T-helper 1 cell treated with Interleukin-12 subunit alpha and Interleukin-12 subunit beta and Interleukin-4 antibody, amounts not matched to agents 30 μg/mL and 1 μg/mL, for 36 hours (primary cell): ENCODE data around the gene SRBD1.

Experiments
- H3K27ac Mint-ChIP-seq: one replicate; pipeline ENCODE4 v1.8.0; 2021; ENCODE audit warnings: mild to moderate bottlenecking, mixed read lengths
- H3K27me3 Mint-ChIP-seq: one replicate; pipeline ENCODE4 v1.8.0; 2021; ENCODE audit warnings: low read depth, mixed read lengths
- H3K36me3 Mint-ChIP-seq: one replicate; pipeline ENCODE4 v1.8.0; 2021; ENCODE audit warnings: low read depth, mixed read lengths
- H3K4me1 Mint-ChIP-seq: one replicate; pipeline ENCODE4 v1.8.0; 2021; ENCODE audit warnings: low read depth, mixed read lengths
- H3K4me3 Mint-ChIP-seq: one replicate; pipeline ENCODE4 v1.8.0; 2021; ENCODE audit warnings: mild to moderate bottlenecking, moderate library complexity, mixed read lengths
- H3K9me3 Mint-ChIP-seq: one replicate; pipeline ENCODE4 v1.8.0; 2021; ENCODE audit warnings: mixed read lengths

The SRBD1 gene

GRCh38 chr2:45396671-45397070 is 214.4 kb downstream of the SRBD1 start:
- no peaks in the 10 kb centered on the region for H3K27me3 Mint-ChIP-seq
- no peaks in the 10 kb centered on the region for H3K4me1 Mint-ChIP-seq
- H3K27ac Mint-ChIP-seq: no peak overlapping the region
- H3K36me3 Mint-ChIP-seq: peaks cover 2% of the 10 kb centered on the region
- no peak overlapping the region for H3K4me3 Mint-ChIP-seq
- H3K9me3 Mint-ChIP-seq: no peaks in the 10 kb centered on the region

DNA sequence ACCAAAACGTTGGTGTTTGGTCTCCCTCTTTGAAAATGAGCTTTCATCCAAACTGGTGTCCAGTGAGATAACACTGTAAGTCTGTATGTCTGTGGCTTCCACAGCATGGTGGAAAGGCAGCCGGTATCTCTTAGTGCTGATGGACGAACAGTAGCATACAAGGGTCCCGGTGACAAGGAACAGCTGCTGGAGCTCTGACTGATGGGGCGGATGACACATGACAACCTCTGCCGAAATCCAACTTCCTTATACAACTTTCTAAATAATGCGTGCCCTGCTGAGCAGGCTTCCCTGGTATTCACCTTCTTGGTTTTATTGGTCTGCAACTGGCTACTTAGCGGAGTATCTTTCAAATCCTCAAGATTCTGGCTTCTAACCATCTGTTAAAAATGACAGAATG is 216.2 kb downstream of the SRBD1 start:
- no peak overlapping the region for H3K4me3 Mint-ChIP-seq

GRCh38 chr2:45394216-45394615 is 216.9 kb downstream of the SRBD1 start:
- no peak overlapping the region for H3K4me3 Mint-ChIP-seq

More for the DNA sequence above, 216.2 kb downstream of the SRBD1 start:
- Mint-ChIP-seq H3K4me1 (no peaks in the 10 kb centered on the region), H3K9me3 (no peaks in the 10 kb centered on the region), H3K27ac (no peak overlapping the region), H3K36me3 (no peaks in the 10 kb centered on the region), H3K27me3 (no peaks in the 10 kb centered on the region)

GRCh38 chr2:45391866-45392265 is 219.2 kb downstream of the SRBD1 start:
- Mint-ChIP-seq H3K27ac (no peak overlapping the region), H3K4me1 (no peaks in the 10 kb centered on the region), H3K27me3 (no peaks in the 10 kb centered on the region), H3K36me3 (peaks cover 10% of the 10 kb centered on the region), H3K4me3 (no peak overlapping the region), H3K9me3 (no peaks in the 10 kb centered on the region)

More at GRCh38 chr2:45394216-45394615, 216.9 kb downstream of the SRBD1 start:
- no peak overlapping the region for H3K27ac Mint-ChIP-seq
- H3K4me1 Mint-ChIP-seq: no peaks in the 10 kb centered on the region
- H3K27me3 Mint-ChIP-seq: no peaks in the 10 kb centered on the region
- H3K9me3 Mint-ChIP-seq: no peaks in the 10 kb centered on the region
- H3K36me3 Mint-ChIP-seq: no peaks in the 10 kb centered on the region

DNA sequence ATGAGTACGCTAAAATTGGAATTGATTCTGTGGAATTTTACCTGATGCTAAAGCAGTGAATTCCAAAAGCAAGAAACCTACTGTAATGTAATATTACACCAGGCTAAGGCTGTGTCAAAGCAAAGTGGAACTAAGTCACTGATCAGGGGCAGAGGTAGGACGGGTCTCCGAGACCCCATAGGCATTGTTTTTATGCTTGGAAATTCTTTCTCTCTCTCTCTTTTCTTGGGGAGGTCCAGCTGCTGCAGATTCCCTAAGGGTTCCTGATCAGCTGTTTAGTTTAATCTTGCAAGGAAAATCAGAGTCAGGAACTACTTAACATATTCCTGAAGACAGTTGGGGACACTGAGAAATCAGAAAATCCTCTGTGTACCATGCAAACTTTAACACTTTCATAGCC is 220.2 kb downstream of the SRBD1 start:
- Mint-ChIP-seq H3K4me3 (no peak overlapping the region), H3K27me3 (no peaks in the 10 kb centered on the region), H3K27ac (no peak overlapping the region), H3K36me3 (peaks cover 10% of the 10 kb centered on the region), H3K9me3 (no peaks in the 10 kb centered on the region), H3K4me1 (no peaks in the 10 kb centered on the region)

GRCh38 chr2:45390441-45390840 is 220.6 kb downstream of the SRBD1 start:
- H3K9me3 Mint-ChIP-seq: no peaks in the 10 kb centered on the region
- no peak overlapping the region for H3K4me3 Mint-ChIP-seq
- H3K36me3 Mint-ChIP-seq: peaks cover 10% of the 10 kb centered on the region
- H3K4me1 Mint-ChIP-seq: no peaks in the 10 kb centered on the region
- no peaks in the 10 kb centered on the region for H3K27me3 Mint-ChIP-seq
- no peak overlapping the region for H3K27ac Mint-ChIP-seq

DNA sequence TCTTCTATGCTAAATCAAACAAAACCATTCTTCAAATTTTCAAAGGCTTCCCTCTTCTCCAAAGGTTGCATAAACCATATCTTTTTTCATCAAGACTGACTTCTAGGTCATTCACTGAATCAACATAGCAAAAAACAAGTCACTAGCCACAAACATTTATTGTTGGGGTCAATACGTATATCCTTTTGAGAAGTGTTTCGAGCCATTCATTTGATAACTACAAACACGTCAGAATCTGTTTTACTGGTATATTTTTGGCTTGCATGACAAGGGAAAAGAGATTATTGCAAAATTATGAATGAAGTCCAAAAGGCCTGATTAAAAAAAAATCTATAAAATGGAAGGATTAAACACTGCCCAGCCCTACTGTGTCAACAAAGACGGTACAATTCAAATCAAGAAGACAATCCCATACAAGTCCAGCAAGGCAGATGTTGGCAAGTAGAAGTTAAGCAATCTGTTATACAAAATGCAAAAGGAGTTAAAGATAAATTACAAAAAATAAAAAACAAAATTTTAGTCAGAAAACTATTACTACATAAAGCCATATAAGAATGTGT is 222.4 kb downstream of the SRBD1 start:
- H3K4me1 Mint-ChIP-seq: no peaks in the 10 kb centered on the region
- no peaks in the 10 kb centered on the region for H3K9me3 Mint-ChIP-seq
- peaks cover 10% of the 10 kb centered on the region for H3K36me3 Mint-ChIP-seq
- no peak overlapping the region for H3K4me3 Mint-ChIP-seq
- H3K27ac Mint-ChIP-seq: no peak overlapping the region
- H3K27me3 Mint-ChIP-seq: no peaks in the 10 kb centered on the region

DNA sequence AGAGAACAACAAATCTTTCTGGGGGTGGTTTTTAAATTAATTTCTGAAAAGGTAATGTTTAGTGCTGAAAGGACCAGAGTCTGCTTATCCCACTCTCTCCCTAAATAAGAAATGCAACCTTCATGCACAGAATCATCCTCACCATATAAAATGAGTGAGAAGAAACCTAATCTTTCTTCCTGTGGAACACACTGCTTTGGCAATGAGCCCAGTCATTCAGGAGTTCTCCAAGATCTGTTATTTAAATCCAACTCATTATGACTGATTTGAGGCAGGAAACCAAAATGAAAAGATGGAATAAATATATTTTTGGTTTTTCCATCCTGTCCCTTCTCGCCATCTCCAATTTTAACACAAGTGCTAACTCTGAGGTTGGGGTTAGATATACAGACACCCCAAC is 228.3 kb downstream of the SRBD1 start:
- no peaks in the 10 kb centered on the region for H3K9me3 Mint-ChIP-seq
- H3K36me3 Mint-ChIP-seq: peaks cover 3% of the 10 kb centered on the region
- H3K4me1 Mint-ChIP-seq: no peaks in the 10 kb centered on the region
- no peak overlapping the region for H3K4me3 Mint-ChIP-seq
- H3K27me3 Mint-ChIP-seq: no peaks in the 10 kb centered on the region
- no peak overlapping the region for H3K27ac Mint-ChIP-seq

GRCh38 chr2:45380131-45380836 is 230.8 kb downstream of the SRBD1 start:
- Mint-ChIP-seq H3K9me3 (no peaks in the 10 kb centered on the region), H3K27me3 (no peaks in the 10 kb centered on the region), H3K4me1 (no peaks in the 10 kb centered on the region), H3K27ac (no peak overlapping the region), H3K4me3 (no peak overlapping the region), H3K36me3 (no peaks in the 10 kb centered on the region)

DNA sequence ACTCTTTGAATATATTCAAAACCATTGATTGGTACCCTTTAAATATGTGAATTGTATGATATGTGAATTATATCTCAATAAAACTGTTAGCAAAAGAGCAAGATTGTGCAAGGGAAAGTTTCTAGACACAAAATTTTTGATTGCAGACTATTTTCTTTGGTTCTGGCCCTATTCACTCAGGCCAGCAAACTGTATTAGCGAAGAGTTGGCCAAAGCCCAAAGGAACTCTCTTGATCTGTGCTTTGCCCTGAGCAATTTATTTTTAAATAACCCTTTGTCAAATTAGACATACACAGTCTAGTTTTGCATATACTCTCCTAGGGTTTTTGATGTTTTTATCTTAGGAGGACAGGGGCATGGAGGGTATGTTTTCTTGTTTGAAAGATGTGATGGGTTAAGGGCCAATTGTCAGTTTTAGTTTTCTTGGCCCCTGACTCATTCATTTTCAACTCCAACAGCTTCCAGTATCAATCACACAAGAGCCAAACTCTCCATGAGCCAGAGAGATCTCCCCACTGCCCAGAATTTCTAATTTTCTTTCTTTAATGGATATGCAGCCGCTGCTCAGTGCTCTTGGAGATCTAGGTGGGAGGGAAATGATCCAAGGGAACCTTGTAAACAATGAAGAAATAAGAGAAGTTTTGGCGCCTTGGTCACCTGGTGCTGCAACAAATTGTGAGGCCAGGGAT is 231.5 kb downstream of the SRBD1 start:
- no peak overlapping the region for H3K4me3 Mint-ChIP-seq
- no peak overlapping the region for H3K27ac Mint-ChIP-seq
- H3K27me3 Mint-ChIP-seq: peaks cover 4% of the 10 kb centered on the region
- H3K9me3 Mint-ChIP-seq: no peaks in the 10 kb centered on the region
- H3K36me3 Mint-ChIP-seq: no peaks in the 10 kb centered on the region
- no peaks in the 10 kb centered on the region for H3K4me1 Mint-ChIP-seq

DNA sequence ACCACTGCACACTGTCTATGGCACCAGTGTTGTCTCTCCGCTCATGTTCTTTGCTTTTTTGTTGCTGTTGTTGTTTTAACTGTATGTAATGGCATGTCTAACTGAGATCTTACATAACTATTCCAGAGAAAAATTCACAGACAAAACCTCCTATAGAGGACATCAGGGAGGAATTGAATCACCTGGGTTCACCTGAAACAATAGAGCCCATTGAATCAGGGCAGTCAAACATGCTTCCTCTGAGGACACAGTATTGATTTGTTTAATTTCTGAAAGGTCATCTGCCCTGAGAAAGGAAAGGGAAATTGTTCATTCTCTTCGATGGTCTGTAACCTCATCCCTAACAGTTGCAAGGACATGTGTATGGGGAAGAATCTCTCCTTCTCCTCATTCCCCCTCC is 237.5 kb downstream of the SRBD1 start:
- Mint-ChIP-seq H3K27me3 (peaks cover 4% of the 10 kb centered on the region), H3K4me1 (no peaks in the 10 kb centered on the region), H3K36me3 (no peaks in the 10 kb centered on the region), H3K4me3 (no peak overlapping the region), H3K9me3 (no peaks in the 10 kb centered on the region), H3K27ac (no peak overlapping the region)

GRCh38 chr2:45370369-45370768 is 240.7 kb downstream of the SRBD1 start:
- H3K4me1 Mint-ChIP-seq: no peaks in the 10 kb centered on the region
- no peaks in the 10 kb centered on the region for H3K9me3 Mint-ChIP-seq
- H3K36me3 Mint-ChIP-seq: no peaks in the 10 kb centered on the region
- H3K27ac Mint-ChIP-seq: no peak overlapping the region
- H3K4me3 Mint-ChIP-seq: no peak overlapping the region
- peaks cover 16% of the 10 kb centered on the region for H3K27me3 Mint-ChIP-seq

DNA sequence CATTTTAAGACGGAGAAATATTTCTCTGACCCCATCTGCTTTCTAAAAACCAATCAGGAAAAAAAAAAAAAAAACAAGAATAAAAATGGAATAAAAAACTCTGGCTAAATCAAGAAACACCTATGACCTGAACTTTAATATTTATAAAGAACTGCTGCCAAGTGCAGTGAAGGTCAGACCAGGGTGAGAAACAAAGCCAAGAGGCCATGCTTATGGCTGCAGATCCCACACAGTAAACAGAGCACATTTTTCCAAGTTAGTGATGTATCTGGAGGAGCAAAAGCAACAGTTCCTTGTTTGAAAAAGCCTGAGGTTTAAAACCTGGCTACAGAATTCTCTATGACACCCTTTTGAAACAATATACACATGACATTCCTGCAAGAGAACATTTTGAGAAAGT is 242.3 kb downstream of the SRBD1 start:
- Mint-ChIP-seq H3K36me3 (no peaks in the 10 kb centered on the region), H3K4me1 (no peaks in the 10 kb centered on the region), H3K27ac (no peak overlapping the region), H3K9me3 (no peaks in the 10 kb centered on the region), H3K27me3 (peaks cover 18% of the 10 kb centered on the region), H3K4me3 (no peak overlapping the region)

DNA sequence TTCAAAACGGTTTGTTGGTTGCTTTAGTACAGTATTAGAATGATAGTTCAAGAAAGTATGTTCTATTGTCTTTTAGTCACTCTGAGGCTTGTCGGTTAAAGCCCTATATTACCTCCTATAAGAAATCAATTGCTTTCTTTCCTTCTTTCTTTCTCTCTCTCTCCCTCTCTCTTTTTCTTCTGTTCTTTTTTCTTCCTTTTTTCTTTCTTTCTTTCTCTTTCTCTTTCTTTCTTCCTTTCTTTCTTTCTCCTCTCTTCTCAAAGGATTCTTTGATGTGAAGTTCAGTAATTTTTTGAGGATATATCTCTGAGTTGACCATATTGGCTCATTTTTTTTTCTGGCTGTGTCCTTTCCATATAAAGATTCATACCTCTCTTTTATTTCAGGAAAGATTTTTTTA is 249.4 kb downstream of the SRBD1 start:
- Mint-ChIP-seq H3K4me3 (no peak overlapping the region), H3K27ac (no peak overlapping the region), H3K4me1 (no peaks in the 10 kb centered on the region), H3K27me3 (peaks cover 23% of the 10 kb centered on the region), H3K36me3 (no peaks in the 10 kb centered on the region), H3K9me3 (no peaks in the 10 kb centered on the region)

DNA sequence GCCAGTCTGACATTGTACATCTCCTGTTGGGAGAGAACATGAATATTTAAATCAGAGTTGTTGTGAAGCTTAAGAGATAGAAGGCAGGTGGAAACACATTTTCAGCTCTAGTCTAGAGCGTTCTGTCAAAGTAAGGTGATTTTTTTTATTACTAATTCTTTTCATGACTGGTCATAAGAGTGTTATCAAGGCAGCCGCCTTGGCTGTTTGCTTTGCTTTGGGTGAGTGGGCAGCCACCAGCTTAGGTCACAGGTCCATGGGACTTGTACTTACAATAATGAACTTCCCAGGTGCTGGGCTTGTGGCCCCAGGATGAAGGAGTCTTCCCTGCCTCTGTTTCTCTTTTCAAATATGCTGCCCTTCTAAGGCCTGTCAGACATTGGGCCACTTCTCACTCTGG is 256.3 kb downstream of the SRBD1 start:
- Mint-ChIP-seq H3K27me3 (peaks cover 6% of the 10 kb centered on the region), H3K9me3 (no peaks in the 10 kb centered on the region)

More for the DNA sequence above, 256.3 kb downstream of the SRBD1 start:
- Mint-ChIP-seq H3K4me1 (no peaks in the 10 kb centered on the region), H3K4me3 (no peak overlapping the region), H3K27ac (no peak overlapping the region), H3K36me3 (no peaks in the 10 kb centered on the region)
